Activated naive CD8-positive, alpha-beta T cell treated with anti-CD3 and anti-CD28 coated beads, Interleukin-2, amount 50 U/mL, for 16 hours (primary cell): Measurements from ENCODE around the gene ADAP2.
"Not testable (repeated sequence)": the region's sequence is repeated elsewhere in the genome, so short reads cannot be mapped to it uniquely, and the experiment has no call there.

ENCODE experiments used
- DNase-seq: peaks from one replicate; pipeline ENCODE4 v3.0.0-alpha.2; 2020; ENCODE audit warnings: low read depth, low spot score

Gene ADAP2

GRCh38 chr17:30930495-30930894 is 8.8 kb downstream of the ADAP2 start:
- no peak for DNase-seq

GRCh38 chr17:30931582-30931981 is 9.8 kb downstream of the ADAP2 start:
- DNase-seq, result not testable (repeated sequence)

DNA sequence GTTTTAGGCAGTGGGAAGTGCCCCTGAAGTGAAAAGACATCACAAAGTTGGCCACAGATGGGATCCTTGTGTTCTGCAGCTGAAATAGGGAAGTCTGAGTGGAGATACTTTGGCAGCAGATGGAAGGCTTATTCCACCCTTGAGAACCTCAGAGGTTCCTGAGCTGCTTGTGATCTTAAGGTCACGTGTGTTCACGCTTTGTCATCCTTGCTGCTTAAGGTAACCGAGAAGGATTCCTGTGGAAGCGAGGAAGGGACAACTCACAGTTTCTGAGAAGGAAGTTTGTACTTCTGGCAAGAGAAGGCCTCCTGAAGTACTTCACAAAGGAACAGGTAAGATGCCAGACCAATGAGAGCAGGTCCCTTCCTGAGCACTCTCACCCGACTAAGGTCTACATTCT is 12.2 kb downstream of the ADAP2 start:
- no peak for DNase-seq

GRCh38 chr17:30939051-30939689 is 17.4 kb downstream of the ADAP2 start:
- DNase-seq, result no peak

DNA sequence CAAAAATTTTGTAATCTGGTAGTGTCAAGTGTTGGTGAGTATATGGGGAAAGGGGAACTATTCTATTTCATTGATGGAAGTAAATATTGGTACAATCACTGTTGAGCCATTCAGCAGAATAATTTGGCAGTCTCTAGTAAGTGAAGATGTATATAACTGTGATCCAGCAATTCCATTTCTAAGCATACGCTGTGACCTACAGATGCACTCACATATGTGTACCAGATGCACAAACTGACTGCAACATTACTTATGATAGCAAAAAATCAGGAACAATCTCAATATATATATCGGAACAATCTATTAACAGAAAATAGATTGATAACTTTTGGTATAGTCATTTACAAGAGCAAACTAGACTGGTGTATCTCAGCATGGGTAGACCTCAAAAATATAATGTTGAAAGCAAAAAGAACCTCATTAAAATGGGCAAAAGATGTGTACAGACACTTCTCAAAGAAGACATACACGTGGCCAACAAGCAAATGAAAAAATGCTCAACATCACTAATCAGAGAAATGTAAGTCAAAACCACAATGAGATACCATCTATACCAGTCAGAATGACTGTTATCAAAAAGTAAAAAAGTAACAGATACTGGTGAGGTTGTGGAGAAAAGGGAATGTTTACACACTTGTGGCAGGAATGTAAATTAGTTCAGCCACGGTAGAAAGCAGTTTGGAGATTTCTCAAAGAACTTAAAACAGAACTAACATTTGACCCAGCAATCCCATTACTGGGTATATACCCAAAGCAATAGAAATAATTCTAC is 20.7 kb downstream of the ADAP2 start:
- no peak for DNase-seq

- DNase-seq, result no peak
These were observed 26.1 kb downstream of the ADAP2 start for GRCh38 chr17:30947796-30948195.

GRCh38 chr17:30950189-30950588 is 28.4 kb downstream of the ADAP2 start:
- DNase-seq, result no peak

DNA sequence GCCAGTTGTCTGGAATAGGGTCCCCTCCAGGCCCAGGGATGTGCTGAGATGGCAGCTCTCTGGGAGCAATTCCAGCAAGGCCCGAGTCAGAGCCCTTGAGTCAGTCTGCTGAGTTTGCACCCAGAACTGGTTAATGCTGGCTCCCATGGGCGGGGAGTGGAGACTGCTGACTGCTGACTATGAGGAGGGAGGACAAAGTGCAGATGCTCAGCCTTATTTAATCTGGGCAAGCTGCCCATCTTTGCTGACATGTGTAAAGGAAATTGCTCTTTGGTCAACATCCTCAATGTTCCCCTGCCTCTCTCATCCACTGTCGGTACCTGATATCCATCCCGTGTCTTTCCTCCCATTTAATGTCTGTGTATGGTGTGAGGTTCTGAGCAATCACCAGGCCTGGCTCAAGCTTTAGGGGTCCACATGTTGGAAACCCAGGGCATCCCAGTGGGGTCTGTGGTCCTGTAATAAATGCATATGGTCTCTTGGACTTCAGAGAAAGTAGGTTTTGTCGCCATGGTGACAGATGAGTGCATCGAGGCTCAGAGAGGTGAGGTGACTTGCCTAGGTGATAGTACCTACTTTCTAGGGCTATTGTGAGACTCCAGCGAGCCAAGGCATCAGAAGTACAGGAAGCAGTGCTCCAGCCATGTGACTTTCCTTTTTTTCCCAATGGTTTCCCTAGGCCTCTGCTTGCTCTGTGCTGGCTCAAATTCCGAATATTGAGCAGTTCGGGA is 29.1 kb downstream of the ADAP2 start:
- no peak for DNase-seq

DNA sequence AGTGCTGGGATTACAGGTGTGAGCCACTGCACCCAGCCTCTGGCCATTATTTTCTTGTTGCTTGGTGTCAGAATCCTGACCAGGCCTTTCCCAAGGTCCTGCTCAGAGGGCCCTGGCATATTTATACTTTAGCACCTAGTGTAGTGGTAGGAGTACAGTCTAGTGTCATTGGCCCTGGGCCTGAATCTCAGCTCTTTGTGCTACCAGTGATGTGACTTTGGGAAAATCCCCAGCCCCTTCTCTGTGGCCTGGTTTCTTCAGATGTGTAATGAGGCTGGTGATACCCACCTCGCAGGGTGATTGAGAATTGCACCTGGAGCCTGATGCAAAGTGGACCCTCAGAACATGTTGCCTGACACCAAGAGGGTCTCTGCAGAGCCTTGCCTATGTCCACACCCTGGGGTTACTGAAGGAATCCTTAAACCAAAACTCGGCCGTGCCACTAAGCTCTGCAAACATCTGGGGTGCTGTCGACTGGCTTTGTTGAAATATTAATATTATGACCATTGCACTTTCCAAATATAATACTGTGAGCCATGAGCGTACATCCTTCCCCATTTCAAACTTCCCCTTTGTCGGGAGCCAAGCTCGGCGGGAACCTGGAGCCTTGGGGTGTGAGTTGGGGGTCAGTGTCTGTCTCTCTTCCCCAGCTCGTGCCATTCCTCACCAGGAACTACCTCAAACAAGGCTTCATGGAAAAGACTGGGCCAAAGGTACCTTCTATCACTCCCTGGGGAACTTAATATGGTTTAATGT is 31.1 kb downstream of the ADAP2 start:
- DNase-seq, result no peak

- no peak for DNase-seq
These were observed 32.5 kb downstream of the ADAP2 start for GRCh38 chr17:30954046-30954830.

DNA sequence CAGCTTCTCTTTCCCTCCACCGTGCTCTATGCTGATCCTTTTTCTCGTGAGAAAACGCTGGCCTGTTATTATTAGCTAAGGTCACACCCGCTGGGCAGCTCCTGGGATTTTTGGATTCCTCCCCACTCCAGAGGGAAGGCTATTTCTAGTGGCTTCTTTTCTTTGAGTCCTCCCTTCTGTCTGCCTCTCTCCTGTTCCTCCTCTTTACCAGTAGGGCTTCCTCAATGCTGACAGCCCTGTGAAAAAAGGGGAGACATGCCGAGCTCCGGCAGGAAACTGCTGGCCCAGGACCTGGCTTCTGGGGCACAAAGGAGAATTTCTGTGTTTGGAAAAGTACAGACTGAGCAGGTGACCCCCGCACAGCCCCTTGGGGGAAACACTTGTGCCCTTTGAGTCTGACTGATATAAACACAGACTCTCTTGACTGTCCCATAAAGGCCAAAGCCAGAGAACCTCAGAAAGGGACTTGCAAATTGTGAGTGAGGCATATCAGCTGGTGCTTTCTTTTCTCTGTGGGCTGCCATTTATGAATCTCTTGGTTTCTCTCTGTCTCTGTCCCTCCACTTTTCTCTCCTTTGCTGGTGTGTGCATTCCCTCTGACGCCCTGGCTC is 35.1 kb downstream of the ADAP2 start:
- no peak for DNase-seq

DNA sequence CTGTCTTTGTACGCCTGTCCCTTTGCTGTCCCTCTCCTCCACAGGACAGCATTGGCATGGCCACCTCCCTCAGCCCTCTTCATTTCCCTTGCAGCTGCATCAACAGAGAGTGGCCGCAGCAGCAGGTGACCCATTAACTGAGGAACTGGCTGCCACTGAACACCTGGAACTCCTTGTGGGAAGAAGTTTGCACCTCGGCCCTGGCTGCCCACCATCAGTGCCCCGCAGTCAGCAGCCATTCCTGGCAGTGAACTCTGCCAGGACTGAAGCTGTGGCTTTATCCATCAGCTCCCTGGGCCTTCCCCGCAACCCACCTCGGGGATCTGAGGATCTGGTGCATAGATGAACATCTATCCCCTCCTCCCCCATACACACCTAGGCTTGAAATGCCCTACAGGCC is 36.0 kb downstream of the ADAP2 start:
- no peak for DNase-seq

DNA sequence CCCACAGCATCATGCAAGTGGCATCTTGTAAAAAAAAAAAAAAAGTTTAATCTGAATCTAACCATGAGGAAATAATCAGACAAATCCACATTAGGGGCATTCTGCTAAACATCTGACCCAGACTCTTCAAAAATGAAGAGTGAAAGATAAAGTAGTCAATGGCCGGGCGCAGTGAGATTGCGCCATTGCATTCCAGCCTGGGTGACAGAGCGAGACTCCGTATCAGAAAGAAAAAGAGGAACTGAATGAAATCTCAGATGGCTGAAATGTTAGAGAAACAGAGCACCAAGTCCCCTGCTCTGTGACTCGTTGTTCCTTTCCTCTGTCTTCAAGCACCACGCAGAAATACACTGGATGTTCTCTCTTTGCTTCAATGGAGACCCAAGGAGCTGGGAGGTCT is 36.4 kb downstream of the ADAP2 start:
- DNase-seq, result no peak

DNA sequence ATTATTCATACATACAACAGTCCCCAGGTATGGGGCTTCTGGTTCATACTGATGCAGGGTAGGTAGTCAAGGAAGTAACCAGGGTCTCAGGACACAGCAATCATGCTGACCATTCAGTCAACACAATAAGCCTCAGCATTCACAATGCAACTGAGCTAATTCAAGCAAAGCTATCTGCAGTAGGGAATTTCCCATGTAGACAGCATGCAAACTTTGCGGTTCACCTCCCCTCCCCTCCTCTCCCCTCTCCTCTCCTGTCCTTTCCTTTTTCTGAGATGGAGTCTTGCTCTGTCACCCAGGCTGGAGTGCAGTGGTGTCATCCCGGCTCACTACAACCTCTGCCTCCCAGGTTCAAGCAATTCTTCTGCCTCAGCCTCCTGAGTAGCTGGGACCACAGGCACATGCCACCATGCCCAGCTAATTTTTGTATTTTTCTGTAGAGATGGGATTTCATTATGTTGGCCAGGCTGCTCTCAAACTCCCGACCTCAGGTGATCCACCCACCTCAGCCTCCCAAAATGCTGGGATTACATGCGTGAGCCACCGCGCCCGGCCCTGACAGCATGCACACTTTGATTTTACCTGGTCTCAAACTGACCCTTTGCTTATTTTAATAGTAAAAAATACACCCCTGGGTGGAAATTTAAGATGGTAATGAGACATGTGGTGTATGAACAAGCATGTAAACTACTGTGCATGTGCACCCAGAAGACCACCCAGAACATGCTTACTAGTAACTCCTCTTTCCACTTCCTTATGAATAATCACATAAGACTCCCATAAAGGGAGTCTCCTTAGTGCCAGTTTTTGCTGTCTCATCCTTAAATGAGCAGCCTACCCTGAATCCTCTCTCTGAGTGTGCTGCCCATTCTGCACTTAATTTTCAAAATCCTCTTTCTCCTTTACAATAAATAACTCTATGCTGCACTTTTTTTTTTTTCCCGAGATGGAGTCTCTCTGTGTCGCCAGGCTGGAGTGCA is 39.8 kb downstream of the ADAP2 start:
- no peak for DNase-seq

DNA sequence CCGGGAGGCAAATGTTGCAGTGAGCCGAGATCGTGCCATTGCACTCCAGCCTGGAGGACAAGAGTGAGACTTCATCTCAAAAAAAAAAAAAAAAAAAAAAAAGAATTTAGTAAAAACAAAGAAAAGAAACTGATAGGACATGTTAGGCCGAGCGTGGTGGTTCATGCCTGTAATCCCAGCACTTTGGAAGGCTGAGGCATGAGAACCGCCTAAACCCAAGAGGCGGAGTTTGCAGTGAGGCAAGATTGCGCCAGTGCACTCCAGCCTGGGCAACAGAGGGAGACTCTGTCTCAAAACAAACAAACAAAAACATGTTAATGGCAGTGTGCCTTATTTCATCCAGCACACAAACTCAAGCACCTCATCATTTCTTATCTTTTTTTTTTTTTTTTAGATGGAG is 42.6 kb downstream of the ADAP2 start:
- not testable (repeated sequence) for DNase-seq

GRCh38 chr17:30964876-30965275 is 43.1 kb downstream of the ADAP2 start:
- DNase-seq, result no peak

DNA sequence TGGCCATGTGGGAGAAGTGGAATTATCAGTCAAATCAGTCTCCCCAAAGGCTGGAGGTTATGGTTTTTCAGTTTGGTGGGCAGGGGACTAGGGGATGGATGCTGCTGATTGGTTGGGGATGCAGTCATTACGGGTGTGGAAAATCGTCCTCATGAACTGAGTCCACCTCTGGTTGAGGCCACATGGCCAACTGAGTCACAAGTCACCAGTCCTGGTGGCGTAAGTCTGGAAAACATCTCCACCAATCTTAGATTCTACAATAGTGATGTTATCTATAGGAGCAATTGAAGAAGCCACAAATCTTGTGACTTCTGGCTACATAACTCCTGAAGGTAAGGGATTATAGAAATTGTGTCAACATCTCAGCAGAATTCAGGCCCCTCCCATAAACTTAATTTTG is 43.9 kb downstream of the ADAP2 start:
- DNase-seq, result no peak

DNA sequence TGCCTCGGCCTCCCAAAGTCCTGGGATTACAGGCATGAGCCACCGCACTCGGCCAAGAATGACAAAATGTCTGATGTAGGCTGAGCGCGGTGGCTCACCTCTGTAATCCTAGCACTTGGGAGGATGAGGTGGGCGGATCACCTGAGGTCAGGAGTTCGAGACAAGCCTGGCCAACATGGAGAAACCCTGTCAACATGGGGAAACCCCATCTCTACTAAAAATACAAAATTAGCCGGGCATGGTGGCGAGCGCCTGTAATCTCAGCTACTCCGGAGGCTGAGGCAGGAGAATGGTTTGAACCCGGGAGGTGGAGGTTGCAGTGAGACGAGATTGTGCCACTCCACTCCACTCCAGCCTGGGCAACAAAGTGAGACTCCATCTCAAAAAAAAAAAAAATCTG is 46.2 kb downstream of the ADAP2 start:
- not testable (repeated sequence) for DNase-seq

DNA sequence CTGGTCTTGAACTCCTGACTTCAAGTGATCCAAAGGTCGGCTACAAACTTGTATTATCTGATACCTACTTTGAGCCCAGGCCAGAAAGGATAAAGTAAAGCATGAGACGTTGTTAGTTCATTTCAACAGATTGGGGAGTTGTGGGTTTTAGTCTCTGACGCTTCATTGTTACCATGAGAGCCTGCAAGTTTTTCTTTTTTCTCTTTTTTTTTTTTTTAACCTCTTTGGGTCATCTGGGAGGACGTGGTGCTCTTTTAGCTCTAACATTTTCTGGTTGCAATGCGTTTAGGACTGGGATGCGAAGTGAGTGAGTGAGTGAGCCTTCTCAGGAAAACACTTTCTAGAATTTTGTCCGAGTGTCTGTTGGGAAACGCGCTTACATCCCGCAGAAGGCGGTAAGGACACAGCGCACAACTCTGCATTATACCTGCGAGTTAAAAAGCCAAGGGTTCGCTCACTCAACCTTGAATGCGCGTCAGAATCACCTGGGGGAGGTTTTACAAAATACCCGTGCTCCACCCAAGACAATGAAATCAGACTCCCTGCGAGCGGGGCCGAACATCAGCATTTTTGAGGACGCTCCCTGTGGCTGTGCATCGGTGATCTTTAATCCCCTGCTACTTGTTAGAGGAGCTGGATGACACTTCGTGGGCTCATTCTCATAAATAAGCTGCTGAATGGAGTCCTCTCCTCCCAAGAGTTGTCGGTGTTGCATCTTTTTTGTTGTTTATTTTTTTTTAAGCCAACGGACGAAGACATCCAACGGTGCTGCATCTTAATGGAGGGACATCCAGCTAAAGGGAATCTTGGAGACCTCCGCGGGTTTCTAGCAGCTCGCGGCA is 48.5 kb downstream of the ADAP2 start:
- no peak for DNase-seq
